ENCODE measurements around the gene MAP3K20. TPM values are rescaled to one million over a fixed set of nuclear protein-coding genes. Genes with fewer than 3 reads are reported as not detected.

The MAP3K20 gene
- total RNA-seq, 1 experiment from 2014 or later = 15.2 TPM

GRCh38 chr2:173247156-173247555, 171.5 kb downstream of the MAP3K20 start:
- no peak overlapping the region for H3K4me3 Mint-ChIP-seq
- no peaks in the 10 kb centered on the region for H3K36me3 Mint-ChIP-seq
- no peaks in the 10 kb centered on the region for H3K9me3 Mint-ChIP-seq
- H3K27me3 Mint-ChIP-seq (ENCODE audit: low read depth) = no peaks in the 10 kb centered on the region
- no peak overlapping the region for H3K27ac Mint-ChIP-seq
- DNase-seq (ENCODE audit: low spot score) (no peak), ATAC-seq (no peak)
- peaks cover 34% of the 10 kb centered on the region for H3K4me1 Mint-ChIP-seq
- POLR2A ChIA-PET = no interaction called here
- TF ChIP-seq FOXK1 (CRISPR knock-in tag; IDR thresholded peaks at IDR 0.05) = no peak
- no peak for TF ChIP-seq HMGA2 (CRISPR knock-in tag; IDR thresholded peaks at IDR 0.05)
- TF ChIP-seq AFF4 (CRISPR knock-in tag; IDR thresholded peaks at IDR 0.05; ENCODE audit: borderline replicate concordance) = no peak
- no peak for TF ChIP-seq TEAD4 (CRISPR knock-in tag; IDR thresholded peaks at IDR 0.05)
- TF ChIP-seq PRDM15 (CRISPR knock-in tag; IDR thresholded peaks at IDR 0.05) = no peak
- no peak for TF ChIP-seq SMAD4 (CRISPR knock-in tag; IDR thresholded peaks at IDR 0.05)
- TF ChIP-seq GTF2I (CRISPR knock-in tag; conservative IDR thresholded peaks at IDR 0.05) = no peak
- TF ChIP-seq ZNF121 (CRISPR knock-in tag; IDR thresholded peaks at IDR 0.05) = no peak
- TF ChIP-seq AR (CRISPR knock-in tag; IDR thresholded peaks at IDR 0.05) = no peak
- no peak for TF ChIP-seq NFYB (CRISPR knock-in tag; conservative IDR thresholded peaks at IDR 0.05; ENCODE audit: low read depth)
- no peak for TF ChIP-seq CREM (CRISPR knock-in tag; IDR thresholded peaks at IDR 0.05)
- TF ChIP-seq TP53 (CRISPR knock-in tag; IDR thresholded peaks at IDR 0.05) = no peak
- CTCF ChIA-PET = no interaction called here

- POLR2A ChIA-PET = interaction anchor here (0.6 kb wide), 1 partner anchor 8 kb away, joined by 3 read pairs; no protein-coding TSS in a partner anchor
- no peaks in the 10 kb centered on the region for H3K27me3 Mint-ChIP-seq (ENCODE audit: low read depth)
- no peak for ATAC-seq
- TF ChIP-seq E2F5 (CRISPR knock-in tag; IDR thresholded peaks at IDR 0.05) (no peak), FOXK1 (CRISPR knock-in tag; IDR thresholded peaks at IDR 0.05) (no peak), ZNF263 (CRISPR knock-in tag; IDR thresholded peaks at IDR 0.05; ENCODE audit: low read depth) (no peak), ZNF512 (CRISPR knock-in tag; IDR thresholded peaks at IDR 0.05; ENCODE audit: borderline replicate concordance) (no peak), IRF1 (CRISPR knock-in tag; IDR thresholded peaks at IDR 0.05) (no peak), ZBTB21 (CRISPR knock-in tag; IDR thresholded peaks at IDR 0.05; ENCODE audit: borderline replicate concordance) (no peak), CDX4 (CRISPR knock-in tag; IDR thresholded peaks at IDR 0.05; ENCODE audit: borderline replicate concordance) (no peak), ZNF425 (CRISPR knock-in tag; conservative IDR thresholded peaks at IDR 0.05) (no peak)
Observed at GRCh38 chr2:173248381-173248780, 172.7 kb downstream of the MAP3K20 start.

More at GRCh38 chr2:173248381-173248780, 172.7 kb downstream of the MAP3K20 start:
- CTCF ChIA-PET = interaction anchor here (1.4 kb wide), 1 partner anchor 157 kb away, joined by 6 read pairs; no protein-coding TSS in a partner anchor
- no peaks in the 10 kb centered on the region for H3K9me3 Mint-ChIP-seq
- no peaks in the 10 kb centered on the region for H3K36me3 Mint-ChIP-seq
- no peak overlapping the region for H3K4me3 Mint-ChIP-seq
- H3K27ac Mint-ChIP-seq = no peak overlapping the region
- no peak for DNase-seq (ENCODE audit: low spot score)
- H3K4me1 Mint-ChIP-seq = peaks cover 44% of the 10 kb centered on the region

Data from WTC11 (cell line).